Keratinocyte (primary cell): Measurements from ENCODE around the gene LAMP1. TPM values are rescaled to one million over a fixed set of nuclear protein-coding genes. Genes with fewer than 3 reads are reported as not detected.

Experiments used
- DNase-seq: peaks from one replicate; pipeline ENCODE4 v3.0.0-alpha.2; 2011; ENCODE audit warnings: low read depth, missing footprints, low spot score
- FAIRE-seq: peaks from 2 replicates; lab custom pipeline; 2011; peaks lifted over from hg19 to GRCh38; lab: Jason Lieb, UNC
- H2AFZ ChIP-seq: 2 replicates; pipeline ENCODE4 v1.6.0; 2012; ENCODE audit warnings: low read length, control low read depth, inconsistent platforms; ENCODE audit not compliant: control insufficient read depth
- H3K27ac ChIP-seq: 2 replicates; pipeline ENCODE4 v1.5.1; 2011; ENCODE audit warnings: low read length; ENCODE audit not compliant: control insufficient read depth, insufficient read depth
- H3K27me3 ChIP-seq: 3 replicates; pipeline ENCODE4 v1.6.0; 2011; ENCODE audit warnings: low read length; ENCODE audit not compliant: control insufficient read depth, insufficient read depth; ENCODE audit errors: extremely low read depth
- H3K36me3 ChIP-seq, 2 experiments: 2 replicates in 1 of 2; 3 replicates in 1 of 2; pipeline ENCODE4 v1.5.1; 2011; ENCODE audit warnings: low read length in 2 of 2, mild to moderate bottlenecking in 1 of 2; ENCODE audit not compliant: control insufficient read depth in 2 of 2, insufficient read depth in 2 of 2; ENCODE audit errors: extremely low read depth in 1 of 2
- H3K4me1 ChIP-seq: 3 replicates; pipeline ENCODE4 v1.5.1; 2011; ENCODE audit warnings: low read length; ENCODE audit not compliant: control insufficient read depth, insufficient read depth; ENCODE audit errors: extremely low read depth
- H3K4me2 ChIP-seq: 3 replicates; pipeline ENCODE4 v1.6.0; 2011; ENCODE audit warnings: low read depth, low read length; ENCODE audit not compliant: control insufficient read depth, insufficient read depth; ENCODE audit errors: extremely low read depth
- H3K4me3 ChIP-seq, 3 experiments: fragments of 200-600 bp in 1 of 3; sonication (generic) in 1 of 3; 2 replicates in 2 of 3; 3 replicates in 1 of 3; pipeline ENCODE4 v1.5.1; 2011 to 2016; ENCODE audit warnings: low read length in 3 of 3, mild to moderate bottlenecking in 3 of 3, control low read depth in 2 of 3, inconsistent platforms in 1 of 3, low read depth in 1 of 3, mixed read lengths in 1 of 3, mixed run types in 1 of 3, moderate library complexity in 1 of 3; ENCODE audit not compliant: control insufficient read depth in 2 of 3, insufficient read depth in 2 of 3; ENCODE audit errors: extremely low read depth in 1 of 3
- H3K79me2 ChIP-seq: 2 replicates; pipeline ENCODE4 v1.6.0; 2012; ENCODE audit warnings: low read length; ENCODE audit not compliant: control insufficient read depth, insufficient read depth
- H3K9ac ChIP-seq: 3 replicates; pipeline ENCODE4 v1.6.0; 2011; ENCODE audit warnings: low read length; ENCODE audit not compliant: control insufficient read depth, insufficient read depth; ENCODE audit errors: extremely low read depth
- H3K9me1 ChIP-seq: 3 replicates; pipeline ENCODE4 v1.6.0; 2011; ENCODE audit warnings: low read length; ENCODE audit not compliant: control insufficient read depth, insufficient read depth; ENCODE audit errors: extremely low read depth
- H3K9me3 ChIP-seq: 2 replicates; pipeline ENCODE4 v1.5.1; 2012; ENCODE audit warnings: low read depth, low read length; ENCODE audit not compliant: control insufficient read depth
- H4K20me1 ChIP-seq: 3 replicates; pipeline ENCODE4 v1.6.0; 2011; ENCODE audit warnings: low read length; ENCODE audit not compliant: control insufficient read depth, insufficient read depth; ENCODE audit errors: extremely low read depth
- CTCF ChIP-seq, 3 experiments: IDR thresholded peaks in 1 of 3; conservative IDR thresholded peaks in 1 of 3; optimal IDR thresholded peaks in 1 of 3; 2 replicates in 2 of 3; 3 replicates in 1 of 3; pipeline versions ENCODE3 to v1.5.1; 2011; ENCODE audit warnings: low read length in 3 of 3, mild to moderate bottlenecking in 3 of 3, moderate library complexity in 2 of 3, control low read depth in 1 of 3, inconsistent platforms in 1 of 3; ENCODE audit not compliant: insufficient read depth in 2 of 3; ENCODE audit errors: extremely low read depth in 1 of 3
- EZH2 ChIP-seq: IDR thresholded peaks from one replicate; pipeline ENCODE4 v1.6.1; 2012; ENCODE audit warnings: inconsistent platforms, mild to moderate bottlenecking, low read length, moderate library complexity
- dilution Hi-C: fragments of 300-500 bp; cut with MboI; formaldehyde crosslinking; loops from one replicate; pipeline ENCODE4 v1.7.0; 2020; ENCODE audit warnings: low sequenced_read_pairs; ENCODE audit not compliant: extremely low pct_ligation_motif_present
- polyA plus RNA-seq, 5 experiments: library from polyadenylated mRNA; depleted of rRNA in 3 of 5; stranded (reverse) in 3 of 5; stranded (forward) in 1 of 5; unstranded in 1 of 5; fragments of >200 nt; gene quantifications; 1 replicate in 1 of 5; 2 replicates in 3 of 5; 3 replicates in 1 of 5; pipeline versions ENCODE4 v1.2.1 to v1.2.3, GENCODE V29; 2011 to 2012; ENCODE audit warnings: missing spikeins in 2 of 5, low read depth in 1 of 5, low replicate concordance in 1 of 5

LAMP1 gene
- polyA plus RNA-seq, 1 donor (not counting 4 experiments of a cell fraction or from before 2014, with no cell fraction given), result 202 TPM

- TF ChIP-seq CTCF (optimal IDR thresholded peaks at IDR 0.05 in 1 of 3, IDR thresholded peaks at IDR 0.05 in 1 of 3, conservative IDR thresholded peaks at IDR 0.05 in 1 of 3; ENCODE audit: extremely low read depth in 1 of 3, insufficient read depth in 2 of 3, low read length in 3 of 3), result no peak
- TF ChIP-seq EZH2, result no peak
- Histone ChIP-seq H3K79me2 (no peaks in the 10 kb centered on the region), H2AFZ (no peak overlapping the region), H3K9ac (no peak overlapping the region), H3K4me1 (peaks cover 6% of the 10 kb centered on the region), H3K4me2 (no peak overlapping the region), H3K36me3 (no peaks in the 10 kb centered on the region), H3K27me3 (no peaks in the 10 kb centered on the region), H3K9me1 (no peaks in the 10 kb centered on the region), H3K27ac (no peak overlapping the region), H3K9me3 (no peaks in the 10 kb centered on the region), H4K20me1 (no peaks in the 10 kb centered on the region), H3K4me3 (no peak overlapping the region)
- DNase-seq, result no peak
- dilution Hi-C loops, result no loop called here
- no peak for FAIRE-seq
Observed at GRCh38 chr13:113365583-113365970, 68.5 kb downstream of the LAMP1 start.

- no peak for DNase-seq
- no peaks in the 10 kb centered on the region for H3K79me2 ChIP-seq
- no peak overlapping the region for H3K27ac ChIP-seq
- no peaks in the 10 kb centered on the region for H4K20me1 ChIP-seq
- no peak overlapping the region for H3K4me2 ChIP-seq
- dilution Hi-C loops, result no loop called here
- no peak overlapping the region for H3K9ac ChIP-seq
- TF ChIP-seq CTCF (optimal IDR thresholded peaks at IDR 0.05 in 1 of 3, IDR thresholded peaks at IDR 0.05 in 1 of 3, conservative IDR thresholded peaks at IDR 0.05 in 1 of 3; ENCODE audit: extremely low read depth in 1 of 3, insufficient read depth in 2 of 3, low read length in 3 of 3) (no peak), EZH2 (no peak)
- no peaks in the 10 kb centered on the region for H3K36me3 ChIP-seq
- no peaks in the 10 kb centered on the region for H3K9me1 ChIP-seq
- H3K4me1 ChIP-seq, result peaks cover 6% of the 10 kb centered on the region
- H2AFZ ChIP-seq, result no peak overlapping the region
- H3K27me3 ChIP-seq, result no peaks in the 10 kb centered on the region
- no peak for FAIRE-seq
- H3K4me3 ChIP-seq, result no peak overlapping the region
- no peaks in the 10 kb centered on the region for H3K9me3 ChIP-seq
Observed at GRCh38 chr13:113365971-113366588, 69.0 kb downstream of the LAMP1 start.
